Eye (tissue), 1 donor: ENCODE measurements around the gene CAP2.
A peak's percentile ranks its signal among the peaks of the same experiment; 100 is the strongest.
"Not testable (repeated sequence)": the region's sequence is repeated elsewhere in the genome, so short reads cannot be mapped to it uniquely, and the experiment has no call there.

Experiments used
- DNase-seq: peaks from one replicate; pipeline ENCODE4 v3.0.0-alpha.2; 2015

The CAP2 gene

GRCh38 chr6:17440811-17441210 is 47.4 kb downstream of the CAP2 start:
- not testable (repeated sequence) for DNase-seq

- no peak for DNase-seq
Observed at GRCh38 chr6:17442196-17442595, 48.8 kb downstream of the CAP2 start.

GRCh38 chr6:17446713-17447112 is 53.3 kb downstream of the CAP2 start:
- no peak for DNase-seq

GRCh38 chr6:17448165-17448564 is 54.8 kb downstream of the CAP2 start:
- no peak for DNase-seq

- DNase-seq, result no peak
Observed at GRCh38 chr6:17450397-17450796, 57.0 kb downstream of the CAP2 start.

GRCh38 chr6:17450832-17451231 is 57.4 kb downstream of the CAP2 start:
- peak; percentile 24 for DNase-seq

GRCh38 chr6:17452096-17452495 is 58.7 kb downstream of the CAP2 start:
- DNase-seq, result no peak

GRCh38 chr6:17454316-17455005 is 61.1 kb downstream of the CAP2 start:
- DNase-seq, result peak; percentile 26

GRCh38 chr6:17455919-17456318 is 62.5 kb downstream of the CAP2 start:
- no peak for DNase-seq

- DNase-seq, result no peak
Observed at GRCh38 chr6:17456711-17457110, 63.3 kb downstream of the CAP2 start.

- no peak for DNase-seq
Observed at GRCh38 chr6:17457405-17457804, 64.0 kb downstream of the CAP2 start.

- DNase-seq, result no peak
Observed at GRCh38 chr6:17457956-17458355, 64.6 kb downstream of the CAP2 start.

- no peak for DNase-seq
Observed at GRCh38 chr6:17458966-17459365, 65.6 kb downstream of the CAP2 start.

GRCh38 chr6:17460862-17461261 is 67.5 kb downstream of the CAP2 start:
- no peak for DNase-seq

GRCh38 chr6:17466147-17466546 is 72.8 kb downstream of the CAP2 start:
- DNase-seq, result no peak

GRCh38 chr6:17466707-17467106 is 73.3 kb downstream of the CAP2 start:
- DNase-seq, result no peak

GRCh38 chr6:17469006-17469832 is 75.8 kb downstream of the CAP2 start:
- DNase-seq, result no peak

- no peak for DNase-seq
Observed at GRCh38 chr6:17470202-17470937, 77.0 kb downstream of the CAP2 start.

- DNase-seq, result no peak
Observed at GRCh38 chr6:17470938-17471327, 77.5 kb downstream of the CAP2 start.

- peak; percentile 20 for DNase-seq
Observed at GRCh38 chr6:17472653-17473183, 79.3 kb downstream of the CAP2 start.

GRCh38 chr6:17473554-17473953 is 80.2 kb downstream of the CAP2 start:
- peak; percentile 24 for DNase-seq

- DNase-seq, result no peak
Observed at GRCh38 chr6:17474289-17474688, 80.9 kb downstream of the CAP2 start.

- peak; percentile 21 for DNase-seq
Observed at GRCh38 chr6:17475606-17476244, 82.3 kb downstream of the CAP2 start.
